DOHH2 (cell line): Measurements from ENCODE around the gene SS18L1.

Experiments used
- EZH2phosphoT487 ChIP-seq: fragments of 200-600 bp; sonication (generic); IDR thresholded peaks from 2 replicates; pipeline ENCODE4 v1.6.1; 2017; ENCODE audit warnings: borderline replicate concordance, mild to moderate bottlenecking, antibody characterized with exemption, low read length, moderate library complexity, mixed read lengths
- TF ChIP-seq, protein P1 (sequence below): fragments of 200-600 bp; sonication (generic); IDR thresholded peaks from one replicate; pipeline ENCODE4 v1.5.1; 2014; ENCODE audit warnings: antibody characterized with exemption, mild to moderate bottlenecking, low read depth, low read length; ENCODE audit not compliant: poor library complexity, severe bottlenecking

DNA sequence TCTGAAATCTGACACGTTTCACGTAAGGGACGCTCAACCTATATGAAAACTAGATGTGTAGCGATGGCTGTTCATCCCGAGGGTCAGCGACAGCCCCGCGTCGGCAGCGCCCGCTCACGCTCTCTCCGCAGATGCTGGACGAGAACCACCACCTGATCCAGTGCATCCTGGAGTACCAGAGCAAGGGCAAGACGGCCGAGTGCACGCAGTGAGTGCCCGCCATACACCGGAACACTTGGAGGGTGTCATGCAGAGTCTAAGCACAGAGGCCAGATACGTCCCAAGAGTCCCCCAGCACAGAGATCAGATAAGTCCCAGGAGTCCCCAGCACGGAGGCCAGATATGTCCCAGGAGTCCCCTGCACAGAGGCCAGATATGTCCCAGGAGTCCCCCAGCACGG lies 15.0 kb downstream of the SS18L1 start:
- TF ChIP-seq, protein P1, sequence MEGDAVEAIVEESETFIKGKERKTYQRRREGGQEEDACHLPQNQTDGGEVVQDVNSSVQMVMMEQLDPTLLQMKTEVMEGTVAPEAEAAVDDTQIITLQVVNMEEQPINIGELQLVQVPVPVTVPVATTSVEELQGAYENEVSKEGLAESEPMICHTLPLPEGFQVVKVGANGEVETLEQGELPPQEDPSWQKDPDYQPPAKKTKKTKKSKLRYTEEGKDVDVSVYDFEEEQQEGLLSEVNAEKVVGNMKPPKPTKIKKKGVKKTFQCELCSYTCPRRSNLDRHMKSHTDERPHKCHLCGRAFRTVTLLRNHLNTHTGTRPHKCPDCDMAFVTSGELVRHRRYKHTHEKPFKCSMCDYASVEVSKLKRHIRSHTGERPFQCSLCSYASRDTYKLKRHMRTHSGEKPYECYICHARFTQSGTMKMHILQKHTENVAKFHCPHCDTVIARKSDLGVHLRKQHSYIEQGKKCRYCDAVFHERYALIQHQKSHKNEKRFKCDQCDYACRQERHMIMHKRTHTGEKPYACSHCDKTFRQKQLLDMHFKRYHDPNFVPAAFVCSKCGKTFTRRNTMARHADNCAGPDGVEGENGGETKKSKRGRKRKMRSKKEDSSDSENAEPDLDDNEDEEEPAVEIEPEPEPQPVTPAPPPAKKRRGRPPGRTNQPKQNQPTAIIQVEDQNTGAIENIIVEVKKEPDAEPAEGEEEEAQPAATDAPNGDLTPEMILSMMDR = no peak
- no peak for TF ChIP-seq EZH2phosphoT487
